HG02798 (cell line): Measurements from ENCODE around the gene TRERF1.

ENCODE experiments used
- ATAC-seq: cut with Tn5 transposase; IDR thresholded peaks from one replicate; pipeline ENCODE4 v1.9.1; 2021; ENCODE audit warnings: mild to moderate bottlenecking; ENCODE audit not compliant: unreplicated experiment, poor library complexity

TRERF1 gene

GRCh38 chr6:42179261-42179944, 272.3 kb downstream of the TRERF1 start:
- no peak for ATAC-seq

GRCh38 chr6:42177514-42178364, 274.0 kb downstream of the TRERF1 start:
- ATAC-seq = no peak

GRCh38 chr6:42176981-42177380, 274.7 kb downstream of the TRERF1 start:
- ATAC-seq = no peak

GRCh38 chr6:42175860-42176259, 275.9 kb downstream of the TRERF1 start:
- no peak for ATAC-seq
